SKM-1 (cell line): ENCODE results near the gene AFF2.

Experiments
- DNase-seq: peaks from one replicate; lab custom pipeline; 2025; ENCODE audit not compliant: unreplicated experiment; lab: John Stamatoyannopoulos, UW

AFF2 gene

GRCh38 chrX:149002320-149002719 is 501.9 kb downstream of the AFF2 start:
- DNase-seq, result no peak

GRCh38 chrX:149003863-149004660 is 503.6 kb downstream of the AFF2 start:
- no peak for DNase-seq

GRCh38 chrX:149004936-149005335 is 504.5 kb downstream of the AFF2 start:
- DNase-seq, result no peak

GRCh38 chrX:149006235-149006634 is 505.8 kb downstream of the AFF2 start:
- DNase-seq, result no peak

DNA sequence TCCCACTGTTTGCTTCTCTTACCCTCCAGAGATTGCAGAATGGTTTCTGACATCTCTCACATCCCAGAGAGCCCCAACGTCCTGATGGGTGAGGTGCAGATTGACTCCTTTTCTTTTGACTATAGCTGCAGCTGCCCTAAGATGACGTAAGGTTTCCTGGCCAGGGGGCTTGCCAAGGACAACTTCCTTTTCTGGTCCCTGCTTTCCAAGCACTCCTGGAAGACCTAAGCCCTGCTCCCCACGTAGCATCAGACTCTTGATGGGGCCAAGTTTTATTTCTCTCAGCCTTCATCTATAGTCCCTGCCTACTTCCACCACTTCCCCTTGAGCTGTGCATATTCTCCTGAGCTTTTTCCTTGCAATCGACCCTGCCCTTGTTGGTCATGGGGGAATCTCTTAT is 507.0 kb downstream of the AFF2 start:
- no peak for DNase-seq

GRCh38 chrX:149010013-149010852 is 509.8 kb downstream of the AFF2 start:
- no peak for DNase-seq

GRCh38 chrX:149010853-149011224 is 510.4 kb downstream of the AFF2 start:
- DNase-seq, result no peak

DNA sequence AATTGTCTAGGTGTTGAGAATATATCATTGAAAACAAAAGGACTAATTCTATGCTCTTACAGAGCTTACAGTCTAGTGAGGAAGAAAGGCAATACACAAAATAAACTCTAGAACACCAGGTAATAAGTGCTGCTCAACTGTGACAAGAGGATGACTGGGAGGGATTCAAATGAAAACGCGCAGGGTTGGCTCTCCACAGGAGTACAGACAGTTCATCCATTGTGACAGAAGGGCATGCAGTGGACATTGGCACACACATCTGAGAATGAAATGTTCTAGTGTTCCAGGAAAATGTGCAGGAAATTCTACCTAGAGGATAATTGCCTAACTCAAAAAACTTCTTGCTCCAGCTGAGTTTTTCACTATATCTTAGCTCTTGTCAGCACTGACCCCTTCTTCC is 512.7 kb downstream of the AFF2 start:
- DNase-seq, result no peak

- DNase-seq, result no peak
Measured at GRCh38 chrX:149021159-149021558, 520.7 kb downstream of the AFF2 start.

- no peak for DNase-seq
Measured at GRCh38 chrX:149022485-149022884, 522.1 kb downstream of the AFF2 start.

DNA sequence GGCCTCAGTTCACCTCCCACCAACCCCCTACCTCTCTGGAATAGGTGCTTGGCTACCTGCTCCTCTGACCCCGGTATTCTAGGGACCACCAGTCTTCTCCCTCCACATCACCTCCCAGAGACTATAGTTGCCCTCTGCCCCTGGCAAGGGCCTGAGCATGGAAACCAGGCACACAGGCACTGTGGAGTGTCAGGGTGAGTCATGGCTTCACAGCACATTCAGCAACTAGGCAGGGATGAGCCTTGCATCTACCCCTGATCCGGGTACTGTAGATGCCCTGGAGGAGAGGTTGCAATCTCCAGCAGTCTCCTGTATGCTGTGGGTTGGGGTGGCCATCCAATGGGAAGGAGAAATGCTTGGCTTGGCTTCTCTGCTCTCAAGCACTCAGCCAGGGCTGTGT is 532.0 kb downstream of the AFF2 start:
- DNase-seq, result no peak

- DNase-seq, result no peak
Measured at GRCh38 chrX:149036086-149036485, 535.7 kb downstream of the AFF2 start.

DNA sequence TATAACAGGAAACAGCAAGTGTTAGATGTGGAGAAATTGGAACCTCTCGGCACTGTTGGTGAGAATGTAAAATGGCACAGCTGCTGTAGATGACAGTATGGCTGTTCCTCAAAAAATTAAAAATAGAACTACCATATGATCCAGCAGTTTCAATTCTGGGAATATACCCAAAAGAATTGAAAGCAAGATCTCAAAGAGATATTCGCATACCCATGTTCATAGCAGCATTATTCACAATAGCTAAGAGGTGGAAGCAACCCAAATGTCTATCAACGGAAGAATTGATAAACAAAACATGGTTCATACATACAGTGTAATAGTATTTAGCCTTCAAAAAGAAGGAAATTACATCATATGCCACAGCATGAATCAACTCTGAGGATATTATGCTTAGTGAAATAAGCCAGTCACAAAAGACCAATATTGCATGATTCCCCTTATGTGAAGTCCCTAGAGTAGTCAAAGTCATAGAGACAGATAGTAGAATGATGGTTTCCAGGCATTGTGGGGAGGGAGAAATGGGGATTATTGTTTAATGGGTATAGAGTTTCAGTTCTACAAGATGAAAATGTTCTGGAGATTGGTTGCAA is 537.0 kb downstream of the AFF2 start:
- DNase-seq, result no peak

- DNase-seq, result no peak
Measured at GRCh38 chrX:149039057-149039456, 538.6 kb downstream of the AFF2 start.

DNA sequence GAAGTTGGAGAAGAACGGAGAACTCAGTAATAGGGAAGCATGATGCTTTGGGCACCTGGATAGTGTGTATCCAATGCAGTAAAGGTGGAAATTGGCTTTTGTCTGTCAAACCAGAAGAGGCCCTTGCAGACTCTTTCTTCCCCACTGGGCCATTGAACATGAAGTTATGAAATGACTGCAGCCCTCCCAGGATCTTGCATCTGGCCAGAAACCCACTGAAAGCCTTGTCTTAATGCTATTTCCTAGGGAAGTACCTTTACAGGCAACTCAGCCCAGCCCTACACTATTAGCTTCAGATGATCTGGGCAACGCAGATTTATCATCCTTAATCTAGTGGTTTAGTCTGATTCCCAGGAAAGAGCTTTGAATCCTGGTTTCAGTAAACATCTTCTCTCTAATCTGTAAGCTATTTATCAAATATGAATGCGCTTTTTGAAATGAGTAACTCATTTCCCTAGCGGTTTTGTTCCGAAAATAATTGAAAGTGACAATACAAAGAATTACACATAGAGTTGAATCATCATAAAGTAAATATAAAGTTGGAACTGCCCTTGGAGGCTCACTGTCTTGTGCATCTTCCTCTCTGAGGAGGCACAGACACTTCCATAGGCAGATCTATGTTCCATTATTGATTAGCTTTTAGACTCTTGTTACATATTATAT is 540.6 kb downstream of the AFF2 start:
- no peak for DNase-seq

DNA sequence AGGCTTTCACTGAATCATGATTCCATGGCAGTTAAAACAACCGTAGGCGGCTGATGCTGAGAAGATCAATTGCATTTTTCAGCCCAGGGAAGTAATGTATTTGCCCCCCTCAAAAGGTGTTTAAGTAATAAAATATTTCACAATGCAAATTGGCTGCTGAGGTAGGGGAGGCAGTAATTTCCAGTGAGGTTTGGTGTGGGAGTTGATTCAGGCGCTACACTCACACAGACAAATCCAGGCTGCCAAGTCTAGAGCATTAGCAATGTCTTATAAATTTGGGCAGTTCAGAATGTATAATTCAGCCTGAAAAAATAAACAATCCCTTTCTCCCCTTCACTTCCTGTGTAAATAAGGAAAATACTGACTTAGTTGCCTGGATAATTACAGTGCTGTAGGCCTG is 543.0 kb downstream of the AFF2 start:
- no peak for DNase-seq

- DNase-seq, result no peak
Measured at GRCh38 chrX:149044471-149044870, 544.1 kb downstream of the AFF2 start.

DNA sequence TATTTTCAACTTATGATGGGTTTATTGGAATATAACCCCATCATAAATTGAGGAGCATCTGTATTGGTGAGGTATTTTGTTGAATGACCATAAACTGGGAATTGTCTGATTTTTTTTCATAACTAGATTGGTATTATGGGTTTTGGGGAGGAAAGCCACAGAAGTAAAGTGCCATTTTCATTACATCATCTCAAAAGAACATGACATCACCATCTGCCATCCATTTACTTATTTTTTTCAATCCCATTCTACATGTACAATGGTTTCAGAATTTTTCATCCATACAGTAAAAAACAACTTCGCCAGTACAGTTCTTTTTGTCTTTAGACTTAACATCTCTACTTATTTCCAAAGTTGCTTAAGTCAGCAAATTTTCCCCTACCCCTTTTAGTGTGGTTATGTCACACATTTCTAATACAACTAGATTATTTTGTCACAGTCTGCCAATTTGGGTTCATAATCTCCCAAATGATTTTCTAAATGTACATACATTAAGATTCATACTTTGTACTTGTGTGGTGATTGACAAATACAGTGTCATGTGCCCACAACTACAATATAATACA is 545.3 kb downstream of the AFF2 start:
- DNase-seq, result no peak
